Measurements from ENCODE around the gene LARGE1.

Gene LARGE1

DNA sequence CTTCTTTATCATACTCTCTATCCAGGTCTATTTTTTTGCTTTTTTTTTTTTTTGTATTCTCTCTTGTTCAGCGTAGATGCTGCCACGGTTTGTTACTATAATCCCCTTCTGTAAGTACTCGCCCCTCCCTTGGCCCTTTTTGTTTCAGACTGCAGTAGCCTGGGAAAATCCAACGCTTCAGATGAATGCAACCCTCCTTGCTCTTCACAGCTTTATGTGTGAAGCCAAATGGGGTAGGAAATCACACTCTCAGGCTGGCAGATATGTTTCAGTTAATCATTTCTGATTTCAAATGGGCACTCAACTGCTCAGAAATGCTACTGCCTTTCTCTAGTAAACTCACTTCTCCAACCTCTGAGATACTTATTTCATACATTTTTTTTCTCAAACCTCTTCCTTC, 149.1 kb downstream of the LARGE1 start:
- no peak for DNase-seq

DNA sequence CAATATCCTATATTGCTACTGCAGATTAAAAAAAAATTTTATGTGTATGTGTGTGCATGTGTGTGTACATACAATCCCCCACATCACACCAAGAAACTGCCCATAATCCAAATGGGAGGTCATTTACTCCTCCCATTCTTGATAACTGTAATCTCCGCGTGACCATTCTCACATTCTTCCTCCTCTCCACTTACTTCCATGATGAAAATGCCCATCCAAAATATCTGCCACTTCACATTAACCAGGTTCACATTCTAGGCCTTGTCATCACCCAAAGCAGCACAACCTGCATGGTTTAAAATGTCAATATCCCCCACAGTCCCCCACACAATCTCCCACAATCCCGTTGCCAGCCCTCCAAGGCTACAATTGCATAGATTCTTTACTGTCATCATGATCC, 149.6 kb downstream of the LARGE1 start:
- DNase-seq = no peak

DNA sequence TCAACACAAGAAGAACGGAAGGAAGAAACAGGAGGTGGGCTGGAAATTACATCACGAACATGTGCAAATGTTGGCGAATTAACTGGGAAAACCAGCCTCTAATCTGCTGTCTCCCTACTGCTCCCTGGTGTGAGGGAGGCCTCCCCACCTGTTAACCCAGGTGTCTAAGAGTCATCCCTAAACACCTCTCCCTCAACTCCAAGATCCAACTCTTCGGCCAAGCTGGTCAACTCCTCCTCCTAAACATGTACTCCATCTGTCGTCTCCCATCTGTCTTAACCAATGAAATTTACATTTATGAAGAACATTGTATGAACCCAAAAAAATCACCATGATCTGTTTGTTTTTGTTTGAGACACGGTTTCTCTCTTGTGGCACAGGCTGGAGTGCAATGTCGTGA, 154.2 kb downstream of the LARGE1 start:
- no peak for DNase-seq

DNA sequence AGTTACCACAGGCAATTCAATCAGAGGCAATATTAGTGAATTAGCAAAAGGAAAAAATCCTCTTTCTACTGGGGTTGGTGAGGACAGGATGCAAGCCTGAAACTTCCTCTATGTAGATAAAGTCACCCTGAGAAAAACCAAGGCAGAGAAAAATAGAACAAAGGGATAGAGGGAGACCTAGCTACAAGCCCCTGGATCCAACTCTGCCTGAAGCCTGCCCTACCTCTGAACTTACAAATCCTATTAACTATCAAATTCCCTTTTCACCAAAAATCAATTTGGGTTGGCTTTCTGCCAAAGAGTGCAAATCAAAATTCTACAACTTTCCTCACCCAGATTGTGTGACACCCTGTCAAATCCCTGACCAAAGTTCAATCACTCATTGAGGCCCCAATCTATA, 161.3 kb downstream of the LARGE1 start:
- no peak for DNase-seq

DNA sequence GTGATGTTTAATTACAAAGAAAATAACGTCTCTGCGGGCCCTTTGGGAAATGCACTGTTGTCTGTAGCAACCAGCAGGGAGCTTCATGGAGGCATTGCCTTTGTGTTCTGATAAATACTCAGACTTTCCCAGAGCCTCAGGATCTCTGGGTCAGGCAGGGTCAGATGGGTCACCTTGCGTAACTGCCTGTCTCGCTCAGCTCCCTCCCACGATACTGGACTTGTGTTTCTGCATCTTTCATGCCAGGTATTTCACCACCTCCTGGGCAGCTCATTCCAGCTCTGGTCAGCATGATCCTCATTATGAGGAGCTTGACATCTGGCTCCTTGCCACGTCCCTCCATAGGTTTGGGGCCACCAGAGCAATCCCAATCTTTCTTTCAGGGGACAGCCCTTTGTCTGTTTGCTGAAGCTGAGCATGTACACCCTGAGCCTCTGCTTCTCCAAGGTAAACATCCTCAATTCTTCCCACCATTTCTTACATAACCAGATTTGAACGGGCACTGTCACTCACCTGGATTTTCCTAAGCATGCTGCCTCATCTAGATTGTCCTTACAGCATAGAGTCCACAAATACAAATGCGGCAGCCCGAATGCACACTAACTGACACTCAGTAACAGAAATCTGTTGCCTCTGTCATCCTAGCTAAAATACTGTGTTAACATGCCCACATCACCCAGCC, 162.3 kb downstream of the LARGE1 start:
- DNase-seq = no peak

- no peak for DNase-seq
Observed at GRCh38 chr22:33757041-33757801, 163.1 kb downstream of the LARGE1 start.

DNA sequence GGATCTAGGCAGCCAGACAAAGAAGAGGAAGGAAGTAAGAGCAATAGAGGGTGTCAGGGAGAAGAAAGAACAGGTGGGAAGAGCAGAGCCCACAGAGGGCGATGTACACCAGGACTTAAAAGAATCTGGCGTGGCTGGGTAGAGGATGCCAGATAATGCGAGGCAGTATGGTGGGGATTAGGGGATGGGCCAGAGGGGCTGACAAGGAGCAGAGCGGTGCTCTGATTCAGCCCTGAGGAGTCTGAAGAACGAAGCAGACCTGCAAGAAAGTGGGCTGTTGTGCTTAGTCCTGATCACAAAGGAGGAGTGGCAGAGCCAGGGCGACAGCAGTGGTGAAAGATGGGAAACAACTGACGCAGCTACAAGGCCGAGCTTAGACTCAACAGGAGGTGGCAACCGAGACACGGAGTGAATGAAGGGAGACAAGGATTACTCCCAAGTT, 163.7 kb downstream of the LARGE1 start:
- no peak for DNase-seq

DNA sequence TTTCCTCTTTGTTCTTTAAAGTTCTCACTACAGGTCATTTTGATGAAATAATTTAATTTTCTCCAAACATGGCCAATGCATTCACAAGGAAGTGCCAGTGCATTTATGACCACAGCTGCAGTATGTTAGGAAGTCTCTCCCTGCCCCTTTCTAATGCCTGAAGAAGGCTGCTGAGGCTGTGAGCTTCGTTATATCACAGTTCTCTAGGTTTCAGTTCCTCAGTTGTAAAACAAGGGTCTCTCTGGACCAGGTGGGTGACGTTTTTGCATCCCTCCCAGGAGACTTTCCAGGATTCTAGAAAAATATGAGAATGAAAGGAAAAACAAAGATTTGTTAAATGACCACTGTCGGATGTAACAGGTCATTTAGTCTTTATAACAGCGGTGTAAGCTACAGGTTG, 171.6 kb downstream of the LARGE1 start:
- DNase-seq = no peak

- DNase-seq = no peak
Observed at GRCh38 chr22:33747576-33748180, 172.6 kb downstream of the LARGE1 start.

- DNase-seq = no peak
Observed at GRCh38 chr22:33747029-33747428, 173.2 kb downstream of the LARGE1 start.

DNA sequence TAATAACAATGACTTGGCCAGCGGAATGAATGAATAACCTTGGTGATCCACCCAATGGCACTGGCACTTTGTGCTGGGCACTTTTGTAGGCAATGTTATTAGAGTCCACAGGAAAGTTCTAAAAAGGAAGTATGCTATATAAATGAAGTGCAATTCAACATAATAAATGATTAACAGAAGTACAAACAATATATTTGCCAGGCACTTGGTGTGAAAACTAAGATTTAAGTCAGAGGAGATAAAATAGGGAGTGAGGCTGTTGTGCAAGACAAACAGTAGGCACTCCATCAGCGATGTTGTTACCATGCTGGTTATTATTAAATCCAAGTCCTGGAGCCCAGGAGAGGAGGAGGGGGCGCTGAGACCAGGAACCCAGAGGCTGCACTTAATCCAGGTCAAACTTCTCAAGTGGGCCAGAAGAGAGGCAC, 173.8 kb downstream of the LARGE1 start:
- no peak for DNase-seq

- no peak for DNase-seq
Observed at GRCh38 chr22:33745501-33745900, 174.8 kb downstream of the LARGE1 start.

GRCh38 chr22:33743756-33744155, 176.5 kb downstream of the LARGE1 start:
- no peak for DNase-seq

- DNase-seq = no peak
Observed at GRCh38 chr22:33741025-33741424, 179.3 kb downstream of the LARGE1 start.

DNA sequence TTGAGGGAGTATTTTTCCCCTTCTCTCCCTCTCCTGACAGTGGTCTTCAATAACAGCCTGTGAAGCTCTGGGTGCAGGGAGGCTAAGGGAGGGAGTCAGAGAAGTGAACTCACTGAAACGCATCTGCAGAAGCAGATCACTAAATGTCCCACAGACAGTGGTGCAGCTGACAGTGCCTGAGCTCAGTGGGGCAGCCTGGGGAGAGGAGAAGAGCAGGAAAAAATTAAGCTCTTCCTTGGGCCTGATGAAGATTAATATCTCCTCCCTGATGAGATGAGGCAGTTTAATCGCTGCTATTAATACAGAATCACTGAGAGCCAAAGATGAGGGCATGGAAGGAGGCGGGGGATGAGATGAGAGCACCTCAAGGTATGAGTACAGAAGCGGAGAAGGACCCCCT, 180.8 kb downstream of the LARGE1 start:
- no peak for DNase-seq

DNA sequence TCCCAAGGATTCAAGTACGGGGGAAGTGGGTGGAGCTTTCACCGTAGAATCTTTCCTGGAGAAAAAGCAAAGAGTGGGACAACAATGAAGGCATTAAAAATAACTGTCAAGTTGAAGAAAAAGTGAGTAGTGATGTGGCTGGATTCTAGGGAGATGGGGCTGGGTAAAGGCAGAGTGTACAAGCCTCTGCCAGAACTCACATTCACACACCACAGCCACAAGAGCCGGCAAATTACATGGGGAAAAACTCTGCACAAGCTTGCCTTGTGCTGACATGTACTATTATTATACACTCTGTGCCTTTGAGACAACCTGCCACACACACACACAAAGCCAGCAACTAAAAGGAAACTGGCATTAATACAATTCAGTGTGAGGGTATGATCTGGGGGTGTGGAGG, 182.6 kb downstream of the LARGE1 start:
- DNase-seq = no peak

- DNase-seq = no peak
Observed at GRCh38 chr22:33735978-33736377, 184.3 kb downstream of the LARGE1 start.

GRCh38 chr22:33728847-33729246, 191.4 kb downstream of the LARGE1 start:
- DNase-seq = no peak

GRCh38 chr22:33726294-33726734, 194.0 kb downstream of the LARGE1 start:
- no peak for DNase-seq

DNA sequence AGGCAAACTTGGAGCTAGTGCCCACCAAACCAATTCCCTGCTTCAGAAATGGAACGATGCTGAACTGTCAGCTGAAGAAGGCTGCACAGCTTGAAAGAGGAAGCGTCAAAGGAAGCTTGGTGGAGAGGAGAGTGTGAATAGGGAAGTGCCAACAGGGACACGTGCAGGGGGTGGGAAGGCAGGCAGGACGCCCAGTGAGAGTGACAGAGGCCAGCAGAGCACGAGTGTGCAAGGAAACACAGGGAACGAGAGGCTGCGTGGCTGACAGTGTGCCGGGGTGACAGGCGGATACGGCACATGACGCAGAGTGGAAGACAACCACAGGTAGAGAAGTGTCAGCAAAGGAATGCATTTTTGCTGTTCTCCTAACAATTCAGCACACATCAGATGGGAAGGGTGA, 196.4 kb downstream of the LARGE1 start:
- no peak for DNase-seq

DNA sequence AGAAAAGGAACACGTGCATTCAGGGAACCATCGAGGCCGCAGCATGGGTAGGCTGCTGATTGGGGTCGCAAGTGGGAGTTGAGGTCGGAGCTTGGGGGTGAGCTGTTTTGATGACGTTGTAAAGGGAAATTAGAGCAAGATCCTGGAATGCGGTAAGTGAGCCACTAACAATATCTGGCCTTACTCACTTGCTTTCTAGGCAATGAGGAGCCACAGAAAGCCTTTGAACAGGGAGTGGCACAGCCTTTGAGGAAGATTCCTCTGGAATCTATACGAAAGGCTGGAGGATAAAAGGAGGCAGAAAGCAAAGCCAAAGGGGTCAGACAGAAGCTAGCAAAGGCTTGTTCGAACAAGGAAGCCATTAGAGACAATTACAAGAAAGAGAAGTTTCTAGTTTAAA, 197.5 kb downstream of the LARGE1 start:
- DNase-seq = no peak

DNA sequence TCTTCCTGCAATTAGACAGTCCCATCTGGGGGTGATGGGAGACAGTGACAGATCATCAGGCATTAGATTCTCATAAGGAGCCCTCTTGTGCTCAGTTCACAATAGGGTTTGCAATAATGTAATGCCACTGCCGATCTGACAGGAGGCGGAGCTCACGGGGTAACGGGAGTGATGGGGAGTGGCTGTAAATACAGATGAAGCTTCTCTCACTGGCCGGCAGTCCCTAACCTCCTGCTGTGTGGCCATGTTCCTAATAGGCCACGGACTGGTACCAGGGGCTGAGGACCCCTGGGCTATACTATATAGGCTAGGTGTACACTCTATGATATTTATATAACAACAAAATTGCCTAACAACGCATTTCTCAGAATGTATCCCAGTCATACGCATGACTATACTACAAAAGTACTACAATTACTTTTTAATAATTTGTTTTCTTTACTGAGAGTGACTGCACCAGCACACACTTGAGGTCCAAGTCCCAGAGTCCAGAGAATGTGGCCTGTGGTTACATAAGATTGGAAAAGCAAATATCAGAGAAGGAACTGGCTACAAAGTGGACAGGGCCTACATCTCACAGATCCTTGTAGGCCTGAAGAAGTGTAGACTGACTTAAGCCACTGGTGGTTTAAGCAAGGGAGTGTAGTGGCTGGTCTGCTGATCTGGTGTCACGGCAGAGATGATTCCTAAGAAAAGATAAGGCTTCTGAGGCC, 200.0 kb downstream of the LARGE1 start:
- DNase-seq = no peak

DNA sequence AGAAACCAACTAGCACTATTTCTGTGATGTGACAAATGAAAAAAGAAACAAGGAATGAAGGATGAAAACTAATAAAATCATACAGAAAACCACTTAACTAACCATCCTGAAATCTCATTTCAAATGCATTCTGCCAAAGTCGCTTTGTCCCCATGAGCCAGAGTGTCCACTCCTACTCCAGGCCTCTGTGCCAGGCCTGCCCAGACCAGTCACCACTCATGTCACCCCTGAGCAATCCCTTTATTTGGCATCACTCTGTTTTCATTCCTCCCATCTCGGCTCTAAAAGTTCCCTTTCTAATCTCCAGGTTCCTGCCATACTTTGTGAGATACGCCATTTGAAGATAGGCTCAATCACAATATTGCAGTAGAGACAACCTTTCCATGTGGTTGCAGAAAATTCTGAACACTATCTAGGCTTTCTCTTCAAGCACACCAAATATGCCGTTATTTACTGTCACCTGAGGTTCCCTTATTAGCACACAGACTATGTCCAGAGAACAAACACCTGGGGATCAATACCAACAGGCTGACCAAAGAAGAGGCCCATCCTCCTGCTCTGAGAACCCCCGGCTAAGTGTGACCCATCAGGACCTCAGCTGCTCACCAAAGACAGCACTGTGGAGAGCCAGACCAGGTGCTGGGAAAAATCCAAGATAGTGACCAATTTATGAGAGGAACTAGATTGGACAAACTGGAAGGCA, 202.4 kb downstream of the LARGE1 start:
- DNase-seq = no peak
